GM19023 (cell line): Measurements from ENCODE around the gene KRTAP10-10.
"Not testable (repeated sequence)": the region's sequence is repeated elsewhere in the genome, so short reads cannot be mapped to it uniquely, and the experiment has no call there.

Experiments used
- ATAC-seq: cut with Tn5 transposase; IDR thresholded peaks from one replicate; pipeline ENCODE4 v1.9.1; 2021; ENCODE audit warnings: mild to moderate bottlenecking, moderate library complexity; ENCODE audit not compliant: unreplicated experiment

KRTAP10-10 gene

DNA sequence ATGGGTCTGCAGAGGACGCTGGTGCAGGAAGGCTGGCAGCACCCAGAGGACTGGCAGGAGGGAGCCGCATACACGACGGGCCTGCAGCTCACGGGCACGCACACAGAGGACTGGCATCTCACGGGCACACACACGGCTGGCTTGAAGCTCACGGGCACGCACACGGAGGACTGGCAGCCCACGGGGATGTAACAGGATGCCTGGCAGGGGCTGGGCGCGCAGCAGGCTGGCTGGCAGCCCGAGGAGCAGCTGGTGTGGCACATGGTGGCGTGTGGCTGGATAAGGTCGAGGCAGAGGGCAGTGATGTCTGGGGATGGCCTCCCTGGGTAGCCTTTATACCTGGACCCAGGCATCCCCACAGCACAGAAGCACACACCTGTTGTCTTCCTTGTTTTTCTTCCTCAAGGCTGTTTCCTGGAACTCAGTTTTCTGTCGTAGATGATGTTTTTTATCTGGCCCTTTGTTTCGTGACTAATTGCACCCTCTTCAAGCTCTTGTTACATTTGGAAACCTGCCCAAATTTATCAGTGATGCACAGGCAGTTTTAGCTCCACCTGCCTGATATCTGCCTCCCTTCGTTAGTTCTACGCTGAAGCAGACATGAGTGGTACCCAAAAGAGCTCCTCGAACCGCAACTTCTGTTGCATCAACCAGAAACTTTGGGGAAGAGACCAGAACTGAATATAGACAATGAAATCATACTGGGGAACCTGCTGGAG lies 44.9 kb downstream of the KRTAP10-10 start, which contains the start of gene KRTAP12-1:
Gene KRTAP12-1, minus strand, starts transcription at position 303 of the 719 bp plus-strand sequence. Its CDS starts 40 bp downstream, at position 263.
- ATAC-seq: no peak

DNA sequence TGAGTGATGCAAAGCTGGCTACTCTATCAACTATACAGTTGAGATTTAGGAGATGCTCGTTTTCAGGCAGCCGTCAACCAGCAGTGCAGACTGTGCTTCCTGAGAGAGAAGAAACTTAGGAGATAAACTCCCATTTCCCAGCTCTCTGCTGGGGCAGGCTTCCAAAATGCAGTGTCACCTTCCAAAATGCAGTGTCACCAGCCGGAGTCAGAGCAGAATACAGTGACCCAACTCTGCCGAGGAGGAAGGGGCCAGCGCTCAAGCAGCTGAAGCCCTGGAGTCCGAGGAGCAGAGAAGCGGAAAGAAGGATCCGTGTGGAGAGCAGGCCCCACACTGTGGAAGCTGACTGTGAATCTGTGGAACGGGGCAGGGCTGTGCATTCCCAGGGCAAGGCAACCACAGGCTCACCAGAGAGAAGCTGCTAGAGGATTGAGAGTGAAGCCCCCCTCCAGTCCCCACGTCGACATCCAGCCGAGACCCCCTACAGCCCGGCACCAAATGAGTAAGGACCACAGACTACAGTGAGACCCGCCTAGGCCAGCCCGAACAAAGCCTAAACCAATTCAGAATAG lies 45.5 kb downstream of the KRTAP10-10 start:
- no peak for ATAC-seq

GRCh38 chr21:44684077-44684476 lies 46.9 kb downstream of the KRTAP10-10 start:
- no peak for ATAC-seq

DNA sequence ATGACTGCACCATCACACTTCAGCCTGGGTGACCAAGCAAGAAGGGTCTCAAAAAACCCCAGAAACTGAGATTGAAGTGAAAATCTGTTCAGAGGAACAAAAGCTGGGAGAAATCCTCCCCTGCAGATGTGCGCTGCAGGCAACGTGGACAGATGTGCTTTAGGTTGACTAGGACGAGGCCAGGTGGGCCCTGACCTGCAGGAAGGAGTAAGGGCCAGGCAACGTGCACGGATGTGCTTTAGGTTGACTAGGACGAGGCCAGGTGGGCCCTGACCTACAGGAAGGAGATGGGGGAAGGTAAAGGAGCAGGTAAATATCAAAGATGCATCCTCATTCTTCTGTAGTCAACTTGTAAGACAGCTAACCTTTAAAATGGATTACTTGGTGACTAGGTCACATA lies 47.3 kb downstream of the KRTAP10-10 start:
- ATAC-seq: no peak

GRCh38 chr21:44685050-44685449 lies 47.9 kb downstream of the KRTAP10-10 start:
- ATAC-seq: not testable (repeated sequence)

DNA sequence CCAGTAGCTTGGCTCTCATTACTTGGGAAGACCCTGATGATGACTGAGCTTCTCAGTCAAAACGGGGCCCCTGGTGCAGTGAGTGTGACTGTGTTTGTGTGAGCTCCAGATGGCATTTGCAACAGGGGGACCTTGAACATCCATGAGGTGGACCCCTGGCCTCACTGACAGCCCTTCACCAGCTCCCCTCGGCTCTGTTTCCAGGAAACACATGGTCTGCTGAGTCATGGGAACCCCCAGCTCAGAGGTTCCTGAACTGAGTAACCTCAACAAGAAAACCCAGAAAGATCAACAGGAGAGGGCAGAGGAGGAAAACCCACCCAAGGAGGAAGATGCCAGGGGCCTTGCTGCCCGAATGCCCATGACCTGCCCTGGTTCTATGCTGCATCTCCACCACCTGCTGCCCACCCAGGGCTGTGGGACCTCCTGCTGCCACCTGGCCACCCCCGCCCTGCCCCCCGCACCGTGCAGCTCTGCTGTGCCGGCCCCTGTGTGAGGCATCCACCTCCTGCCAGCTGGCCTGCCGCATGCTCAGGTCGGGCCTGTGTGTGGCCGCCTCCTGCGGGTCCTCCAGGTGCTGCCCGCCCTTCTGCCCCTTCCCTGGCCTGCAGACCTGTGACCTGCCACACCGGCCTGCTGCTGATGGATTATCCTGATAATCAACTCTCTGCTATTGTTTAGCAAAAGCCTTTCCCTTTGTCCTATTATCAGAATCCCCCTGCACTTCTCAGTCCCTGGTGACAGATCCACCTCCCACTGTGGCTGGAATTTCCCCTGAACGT lies 49.0 kb downstream of the KRTAP10-10 start:
- no peak for ATAC-seq

DNA sequence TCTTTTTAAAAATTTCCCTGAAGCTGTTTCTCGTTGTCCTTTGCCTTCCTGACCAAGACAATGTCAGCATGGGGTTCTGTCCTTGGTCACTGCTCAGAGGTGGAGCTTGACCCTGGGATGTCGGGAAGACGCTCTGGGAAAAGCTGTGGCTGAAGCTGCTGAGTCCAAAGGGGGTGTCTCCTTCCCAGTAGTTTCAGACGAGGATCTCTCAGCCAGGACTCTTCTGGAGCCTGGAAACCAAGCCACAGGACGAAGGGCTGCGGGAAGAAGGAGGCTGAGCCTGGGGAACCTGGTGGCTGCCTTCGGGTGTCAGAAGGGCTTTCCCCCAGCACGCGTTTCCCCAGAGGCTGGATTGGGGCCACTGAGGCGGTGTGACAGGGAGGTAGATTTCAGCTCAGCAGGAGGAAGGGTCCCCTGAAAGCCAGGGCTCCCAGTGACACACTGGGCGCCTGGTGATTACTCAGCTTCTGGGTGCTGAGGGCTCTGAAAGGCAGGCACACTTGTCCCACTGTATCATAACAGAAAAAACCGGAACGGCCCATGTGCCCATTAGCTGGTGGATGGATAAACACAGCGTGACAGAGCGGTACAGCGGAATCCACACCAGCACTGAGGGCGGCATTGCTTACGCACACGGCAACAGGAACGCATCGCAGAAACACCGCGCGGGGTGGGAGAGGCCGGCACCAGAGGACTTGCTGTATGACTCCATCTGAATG lies 49.8 kb downstream of the KRTAP10-10 start:
- ATAC-seq: no peak

- ATAC-seq: no peak
These were observed 50.5 kb downstream of the KRTAP10-10 start for GRCh38 chr21:44687671-44688070.
